IPS-18c (cell line): ENCODE results near the gene ESYT2.
"Not testable (repeated sequence)": the region's sequence is repeated elsewhere in the genome, so short reads cannot be mapped to it uniquely, and the experiment has no call there.

ENCODE experiments used
- H3K4me3 ChIP-seq: 2 replicates; pipeline ENCODE4 v1.7.0; 2013; ENCODE audit warnings: low read depth, mild to moderate bottlenecking, low read length, moderate library complexity; ENCODE audit not compliant: insufficient read depth
- H3K9me3 ChIP-seq: one replicate; pipeline ENCODE4 v1.6.1; 2013; ENCODE audit warnings: mild to moderate bottlenecking, low read length, moderate library complexity; ENCODE audit not compliant: control insufficient read depth, insufficient read depth

ESYT2 gene

DNA sequence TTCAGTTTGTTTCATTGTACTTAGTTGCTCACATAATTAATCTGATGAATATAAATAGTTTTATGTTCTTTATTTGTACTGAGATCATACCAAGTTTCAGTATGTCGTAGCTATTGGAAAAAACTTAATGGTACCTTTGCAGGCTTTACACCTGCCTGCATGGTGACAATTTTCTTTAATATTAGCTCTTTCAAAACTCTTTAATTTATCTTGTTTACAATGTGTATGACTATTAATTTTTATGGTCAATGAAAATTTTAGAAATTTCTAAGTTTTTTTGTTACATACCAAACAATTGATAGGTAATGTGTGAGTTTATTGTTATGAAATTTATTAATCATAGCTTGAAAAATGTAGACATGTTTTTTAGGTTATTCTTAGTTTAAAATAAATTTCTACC is 31.1 kb upstream of the ESYT2 start:
- no peaks in the 10 kb centered on the region for H3K9me3 ChIP-seq
- no peak overlapping the region for H3K4me3 ChIP-seq

DNA sequence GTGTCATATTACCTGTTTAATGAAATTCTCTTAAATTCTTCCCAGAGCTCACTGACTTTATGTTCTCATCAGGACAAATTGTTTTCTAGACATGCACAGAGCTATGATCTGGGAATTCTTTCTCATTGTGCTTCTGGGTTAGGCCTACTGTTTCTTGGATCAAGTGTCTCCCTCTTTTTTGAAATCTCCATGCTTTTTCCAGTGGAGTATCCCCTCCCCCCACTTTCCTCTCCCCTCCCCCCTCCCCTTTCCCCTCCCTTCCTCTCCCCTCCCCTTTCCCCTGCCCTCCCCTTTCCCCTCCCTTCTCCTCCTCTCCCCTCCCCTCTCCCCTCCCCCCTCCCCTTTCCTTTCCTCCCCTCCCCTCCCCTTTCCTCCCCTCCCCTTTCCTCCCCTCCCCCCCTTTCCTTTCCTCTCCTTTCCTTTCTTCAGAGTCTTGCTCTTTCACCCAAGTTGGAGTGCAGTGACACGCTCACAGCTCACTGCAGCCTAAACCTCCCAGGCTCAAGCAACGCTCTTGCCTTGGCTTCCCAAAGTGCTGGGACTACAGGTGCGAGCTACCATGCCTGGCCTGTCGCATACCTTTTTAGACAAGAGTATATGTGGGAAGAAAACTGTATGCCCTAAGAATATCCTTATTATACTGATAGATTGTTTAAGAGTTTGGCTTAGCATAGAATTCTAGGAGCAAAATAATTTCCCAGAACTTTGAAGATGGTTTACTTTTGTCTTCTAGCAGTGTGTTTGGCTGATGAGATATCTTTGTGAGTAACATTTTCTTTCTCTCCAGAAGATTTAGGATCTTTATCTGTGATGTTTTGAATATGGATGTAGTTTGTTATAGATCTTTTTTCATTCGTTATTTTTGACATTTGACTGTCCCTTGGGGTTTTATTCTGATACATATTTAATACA is 29.5 kb upstream of the ESYT2 start:
- H3K4me3 ChIP-seq, result no peak overlapping the region
- no peaks in the 10 kb centered on the region for H3K9me3 ChIP-seq

DNA sequence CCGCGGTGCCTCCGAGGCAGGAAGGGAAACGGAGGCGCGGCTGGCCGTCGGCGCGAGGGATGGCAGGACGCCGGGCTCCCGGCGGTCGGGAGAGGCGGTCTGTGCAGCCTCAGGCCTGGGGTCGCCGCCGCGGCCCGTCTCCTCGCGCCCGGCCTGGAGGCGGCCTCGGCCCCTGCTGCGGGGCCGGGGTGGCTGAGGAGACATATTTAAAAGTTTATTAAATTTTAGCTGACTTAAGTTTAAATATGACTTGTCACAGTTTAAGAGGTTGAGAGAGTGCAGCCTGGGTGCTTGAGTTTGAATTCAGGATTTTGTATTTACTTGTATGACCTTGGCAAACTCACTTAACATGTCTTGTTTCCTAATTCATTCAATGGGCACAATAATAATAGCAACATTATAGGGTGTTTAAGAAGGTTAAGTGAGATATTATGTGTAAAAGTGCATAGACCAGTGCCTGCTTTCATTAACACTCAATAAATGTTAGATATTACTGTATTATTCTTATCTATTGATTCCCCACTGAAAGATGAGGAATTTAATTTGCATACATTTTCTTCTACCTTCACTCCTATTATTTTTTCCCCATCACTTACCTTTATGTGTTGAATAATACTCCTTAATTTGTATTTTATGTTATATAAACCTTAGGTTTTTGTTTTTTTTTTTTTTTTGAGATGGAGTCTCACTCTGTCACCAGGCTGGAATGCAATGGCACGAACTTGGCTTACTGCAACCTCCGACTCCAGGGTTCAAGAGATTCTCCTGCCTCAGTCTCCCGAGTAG is 27.8 kb upstream of the ESYT2 start:
- Histone ChIP-seq H3K4me3 (peak overlapping the region; percentile 77), H3K9me3 (no peaks in the 10 kb centered on the region)

DNA sequence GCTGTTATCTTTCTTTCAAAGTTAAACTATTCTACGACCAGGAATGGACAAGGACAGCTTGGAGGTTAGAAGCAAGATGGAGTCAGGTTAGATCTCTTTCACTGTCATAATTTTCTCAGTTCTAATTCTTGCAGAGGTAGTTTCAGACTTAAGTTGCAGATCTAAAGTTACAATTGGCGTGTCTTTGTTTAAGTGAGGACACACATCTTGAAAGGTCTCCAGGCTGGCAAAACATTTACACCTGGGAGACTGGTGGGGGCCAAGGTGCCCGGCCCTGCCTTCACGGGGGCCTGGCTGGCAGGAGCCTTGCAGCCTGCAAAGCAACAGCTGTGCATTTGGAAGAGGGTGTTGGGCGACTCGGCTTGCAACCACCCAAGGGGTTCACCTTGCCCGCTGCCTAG is 25.4 kb upstream of the ESYT2 start:
- no peaks in the 10 kb centered on the region for H3K9me3 ChIP-seq
- no peak overlapping the region for H3K4me3 ChIP-seq

DNA sequence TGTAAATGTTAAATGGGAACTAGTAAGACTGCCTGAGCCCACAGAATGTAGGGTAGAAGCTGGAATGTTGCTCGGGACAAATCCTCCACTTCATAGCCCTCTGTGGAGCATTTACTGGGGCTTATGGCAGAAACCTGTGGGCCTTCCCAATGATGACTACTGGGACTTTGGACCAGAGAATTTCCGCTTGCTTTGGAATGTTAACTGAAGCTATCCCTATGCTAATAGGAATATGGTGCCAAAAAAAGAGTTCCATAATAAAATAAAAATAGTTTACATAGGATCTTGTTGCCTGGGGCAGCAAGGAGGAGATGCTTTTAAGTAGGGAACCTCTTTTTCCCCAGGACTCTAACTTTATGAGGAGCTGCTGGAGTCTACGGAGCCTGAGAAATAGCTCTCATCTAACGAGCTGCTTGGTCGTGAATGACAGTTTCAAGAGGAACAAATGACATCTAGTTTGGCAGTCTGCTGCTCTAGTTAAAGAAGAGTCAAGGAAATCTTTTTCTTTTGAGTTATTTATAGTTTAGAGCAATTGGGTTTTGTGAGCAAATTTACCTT is 21.3 kb upstream of the ESYT2 start:
- no peaks in the 10 kb centered on the region for H3K9me3 ChIP-seq
- H3K4me3 ChIP-seq, result no peak overlapping the region

DNA sequence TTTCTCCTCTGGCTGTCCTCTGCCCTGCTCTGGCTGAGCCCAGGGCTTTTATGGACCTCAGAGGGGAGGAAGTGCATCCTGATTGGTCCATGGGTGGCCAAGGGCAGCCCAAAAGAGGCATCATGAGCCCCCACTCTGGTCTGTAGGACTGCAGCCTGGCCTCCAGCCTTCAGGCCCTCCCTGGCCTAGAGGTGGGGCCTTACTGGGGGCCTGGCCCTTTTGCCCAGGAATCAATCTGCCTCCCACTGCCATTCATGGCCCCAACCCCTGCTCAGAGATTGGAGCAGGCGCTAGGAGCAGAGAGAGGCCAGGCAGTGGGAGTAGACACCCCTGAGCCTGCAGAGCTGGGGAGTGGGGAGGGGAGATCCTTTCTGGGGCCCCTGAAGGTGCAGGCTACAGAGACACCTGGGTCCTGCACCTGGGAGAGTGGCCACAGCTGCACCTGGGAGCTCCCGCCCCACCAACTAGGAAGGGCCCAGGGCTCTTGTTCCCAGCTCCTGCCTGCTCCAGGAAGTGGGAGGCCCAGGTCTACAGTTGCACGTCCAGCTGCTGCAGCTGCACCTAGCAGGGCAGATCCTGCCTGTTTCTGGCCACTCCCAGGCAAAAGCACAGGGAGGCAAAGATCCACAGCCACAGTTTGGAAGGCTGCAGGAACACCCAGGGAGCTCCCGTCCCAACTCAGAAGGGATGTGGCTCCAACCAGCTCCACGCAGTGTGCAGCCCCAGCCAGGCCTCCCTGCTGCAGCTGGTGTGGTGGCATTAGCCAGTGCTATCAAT is 20.6 kb upstream of the ESYT2 start:
- Histone ChIP-seq H3K4me3 (no peak overlapping the region), H3K9me3 (no peaks in the 10 kb centered on the region)

DNA sequence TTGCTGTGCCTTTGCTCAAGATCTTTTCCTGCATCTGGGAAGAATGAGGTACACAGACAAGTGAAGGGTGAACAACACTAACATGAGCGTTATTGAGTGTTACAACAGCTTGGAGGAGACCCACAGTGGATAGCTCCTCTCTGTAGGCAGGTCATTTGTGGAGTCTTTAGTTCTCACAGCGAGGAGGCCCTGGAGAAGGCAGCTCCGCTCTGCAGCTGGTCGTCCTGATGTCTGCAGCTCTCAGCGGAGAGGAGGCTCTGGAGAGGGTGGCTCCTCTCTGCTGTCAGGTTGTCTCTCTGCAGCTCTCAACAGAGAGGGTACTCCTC is 20.1 kb upstream of the ESYT2 start:
- H3K9me3 ChIP-seq, result no peaks in the 10 kb centered on the region
- H3K4me3 ChIP-seq, result no peak overlapping the region

DNA sequence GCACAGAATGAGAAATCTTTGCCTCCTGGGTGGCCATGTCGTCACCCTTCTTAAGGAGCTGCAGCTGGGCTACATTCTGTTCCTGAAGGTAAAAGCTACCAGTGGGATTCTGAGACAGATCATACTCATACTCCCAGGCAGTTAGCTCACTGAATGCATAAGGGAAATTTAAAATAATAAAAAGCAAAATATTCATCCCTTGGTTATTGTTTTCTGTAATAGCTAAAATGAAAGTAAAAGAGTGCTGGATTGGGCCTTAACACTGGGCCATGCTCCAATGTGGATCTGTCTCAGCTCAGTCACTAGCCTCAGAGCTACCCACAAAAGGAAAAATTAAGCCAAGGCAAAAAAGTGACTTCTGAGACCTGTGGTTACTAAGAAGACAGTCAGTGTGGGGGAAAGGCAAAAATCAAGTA is 18.1 kb upstream of the ESYT2 start:
- no peaks in the 10 kb centered on the region for H3K9me3 ChIP-seq
- H3K4me3 ChIP-seq, result no peak overlapping the region

DNA sequence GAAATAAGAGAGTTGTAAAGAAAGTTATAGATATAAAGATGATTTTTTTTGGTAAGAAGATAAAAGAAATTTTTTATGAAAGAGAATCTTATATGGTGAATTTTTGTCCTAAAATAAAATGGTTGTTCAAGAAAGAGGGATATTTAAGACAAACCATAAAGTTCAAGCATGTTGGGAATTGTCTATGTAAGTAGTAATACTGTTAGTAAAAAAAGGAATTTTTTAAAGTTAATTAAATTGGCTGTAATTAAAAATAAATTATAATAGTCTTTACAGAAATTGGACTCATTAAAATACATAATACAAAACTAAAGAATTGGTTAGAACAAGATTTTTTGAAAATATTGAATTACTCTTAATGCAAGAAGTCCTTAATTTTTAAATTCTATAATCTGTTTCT is 17.0 kb upstream of the ESYT2 start:
- H3K4me3 ChIP-seq, result no peak overlapping the region
- no peaks in the 10 kb centered on the region for H3K9me3 ChIP-seq

DNA sequence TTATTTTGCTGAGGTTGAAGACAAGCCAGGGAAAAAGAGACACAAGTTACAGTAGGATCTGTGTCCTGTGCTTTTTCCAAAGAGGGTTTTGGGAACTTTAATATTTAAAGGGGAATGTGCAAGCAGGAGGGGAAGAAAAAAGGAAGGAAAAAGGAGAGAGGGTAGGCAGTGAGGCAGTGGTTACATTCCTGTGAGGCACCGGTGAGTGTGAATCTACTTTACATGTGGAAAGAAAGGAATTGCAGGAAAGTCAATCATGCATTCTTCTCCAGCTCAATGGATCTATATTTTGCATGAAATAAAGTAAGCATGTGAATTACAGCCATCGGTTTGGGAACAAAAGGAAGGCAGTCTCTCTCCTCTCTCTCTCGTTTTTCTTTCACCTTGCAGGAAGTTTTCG is 14.5 kb upstream of the ESYT2 start:
- Histone ChIP-seq H3K9me3 (no peaks in the 10 kb centered on the region), H3K4me3 (no peak overlapping the region)

DNA sequence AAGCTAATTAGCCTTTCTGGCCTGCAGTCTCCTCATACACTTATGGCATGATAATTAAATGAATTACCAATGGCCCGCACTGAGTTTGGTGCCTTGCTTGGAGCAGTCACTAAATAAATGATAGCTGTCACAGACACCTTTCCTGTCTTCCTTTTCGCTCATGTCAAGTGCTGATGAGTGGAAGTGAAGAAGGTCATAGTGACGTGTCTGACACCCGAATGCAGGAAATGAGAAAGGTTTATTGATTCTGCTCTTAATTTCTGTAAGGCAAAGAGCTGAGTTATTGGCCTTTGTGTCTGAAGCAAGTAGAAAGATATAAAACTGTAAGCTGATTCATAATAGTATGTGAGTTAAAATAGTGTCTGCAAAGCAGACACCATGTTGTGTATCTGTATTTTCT is 13.2 kb upstream of the ESYT2 start:
- H3K4me3 ChIP-seq, result no peak overlapping the region
- no peaks in the 10 kb centered on the region for H3K9me3 ChIP-seq

DNA sequence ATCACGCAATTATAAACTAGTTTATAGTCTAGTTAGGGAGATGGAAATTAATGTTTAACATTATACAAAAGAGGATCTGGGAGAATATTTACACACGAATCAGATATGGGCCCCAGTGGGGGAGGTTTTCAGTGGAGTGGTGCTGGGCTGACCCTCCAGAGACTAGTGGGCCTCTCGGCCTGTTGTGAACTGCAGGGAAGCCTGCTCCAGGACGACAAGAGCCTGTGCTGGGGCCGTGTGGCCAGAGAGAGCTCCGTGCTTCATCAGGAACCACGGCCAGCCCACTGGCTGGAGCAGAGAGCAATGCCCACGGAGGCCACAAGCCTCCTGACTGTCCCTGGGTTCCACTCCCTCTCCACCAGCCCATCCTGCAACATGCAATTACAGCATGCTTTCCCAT is 11.3 kb upstream of the ESYT2 start:
- Histone ChIP-seq H3K4me3 (no peak overlapping the region), H3K9me3 (no peaks in the 10 kb centered on the region)

DNA sequence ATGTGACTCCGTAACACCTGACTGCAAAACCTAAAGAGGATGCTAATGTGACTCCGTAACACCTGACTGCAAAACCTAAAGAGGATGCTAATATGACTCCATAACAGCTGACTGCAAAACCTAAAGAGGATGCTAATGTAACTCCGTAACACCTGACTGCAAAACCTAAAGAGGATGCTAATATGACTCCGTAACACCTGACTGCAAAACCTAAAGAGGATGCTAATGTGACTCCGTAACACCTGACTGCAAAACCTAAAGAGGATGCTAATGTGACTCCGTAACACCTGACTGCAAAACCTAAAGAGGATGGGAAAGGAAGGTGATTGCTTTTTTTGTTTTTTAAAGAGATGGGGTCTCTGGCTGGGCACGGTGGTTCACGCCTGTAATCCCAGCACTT is 9.9 kb upstream of the ESYT2 start:
- not testable (repeated sequence) for H3K9me3 ChIP-seq, H3K4me3 ChIP-seq

DNA sequence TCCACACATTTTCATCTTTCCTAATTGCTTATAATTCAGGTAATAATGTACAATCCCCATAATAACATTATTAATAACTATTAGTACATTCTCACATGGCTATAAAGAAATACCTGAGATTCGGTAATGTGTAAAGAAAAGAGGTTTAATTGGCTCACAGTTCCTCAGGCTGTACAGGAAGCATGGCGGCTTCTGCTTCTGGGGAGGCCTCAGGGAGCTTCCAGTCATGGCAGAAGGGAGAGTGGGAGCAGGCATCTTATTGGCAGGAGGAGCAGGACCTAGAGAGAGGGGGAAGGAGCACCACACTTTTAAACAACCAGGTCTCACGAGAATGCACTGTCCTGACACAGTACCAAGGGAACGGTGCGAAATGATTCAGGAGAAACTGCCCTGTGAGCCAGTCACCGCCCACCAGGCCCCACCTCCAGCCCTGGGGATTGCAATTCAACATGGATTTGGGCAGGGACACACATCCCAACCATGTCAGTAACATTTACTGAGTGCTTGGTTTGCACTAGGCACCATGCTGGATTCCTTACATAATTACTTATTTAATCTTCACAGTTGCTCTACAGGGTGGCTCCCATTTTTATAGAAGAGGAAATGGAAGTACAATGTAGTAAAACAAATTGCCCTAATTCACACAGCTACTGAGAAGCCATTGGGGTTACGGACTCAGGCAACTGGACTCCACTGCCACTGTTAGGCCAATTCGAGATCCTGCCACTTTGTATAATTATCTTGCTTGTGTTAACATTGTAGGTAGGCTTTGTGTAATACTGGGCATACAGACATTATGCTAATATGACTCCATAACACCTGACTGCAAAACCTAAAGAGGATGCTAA is 8.7 kb upstream of the ESYT2 start:
- Histone ChIP-seq H3K9me3 (no peaks in the 10 kb centered on the region), H3K4me3 (no peak overlapping the region)

DNA sequence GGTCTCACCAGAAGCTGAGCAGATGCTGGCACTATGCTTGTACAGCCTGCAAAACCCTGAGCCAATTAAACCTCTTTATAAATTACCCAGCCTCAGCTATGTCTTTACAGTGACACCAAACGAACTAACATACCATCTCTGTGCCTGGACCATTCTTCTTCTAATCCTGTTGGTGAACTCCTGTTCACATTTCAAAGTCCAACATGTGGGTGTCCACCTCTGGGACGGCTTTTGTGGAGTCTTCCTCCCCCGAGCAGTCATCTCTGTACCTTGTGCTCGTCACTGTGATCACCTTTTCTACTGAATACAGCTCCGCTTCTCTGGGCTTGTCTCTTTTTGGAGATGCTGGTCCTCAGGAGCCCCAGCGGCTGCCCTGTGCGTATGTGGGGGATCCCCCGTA is 7.4 kb upstream of the ESYT2 start:
- Histone ChIP-seq H3K4me3 (no peak overlapping the region), H3K9me3 (no peaks in the 10 kb centered on the region)

DNA sequence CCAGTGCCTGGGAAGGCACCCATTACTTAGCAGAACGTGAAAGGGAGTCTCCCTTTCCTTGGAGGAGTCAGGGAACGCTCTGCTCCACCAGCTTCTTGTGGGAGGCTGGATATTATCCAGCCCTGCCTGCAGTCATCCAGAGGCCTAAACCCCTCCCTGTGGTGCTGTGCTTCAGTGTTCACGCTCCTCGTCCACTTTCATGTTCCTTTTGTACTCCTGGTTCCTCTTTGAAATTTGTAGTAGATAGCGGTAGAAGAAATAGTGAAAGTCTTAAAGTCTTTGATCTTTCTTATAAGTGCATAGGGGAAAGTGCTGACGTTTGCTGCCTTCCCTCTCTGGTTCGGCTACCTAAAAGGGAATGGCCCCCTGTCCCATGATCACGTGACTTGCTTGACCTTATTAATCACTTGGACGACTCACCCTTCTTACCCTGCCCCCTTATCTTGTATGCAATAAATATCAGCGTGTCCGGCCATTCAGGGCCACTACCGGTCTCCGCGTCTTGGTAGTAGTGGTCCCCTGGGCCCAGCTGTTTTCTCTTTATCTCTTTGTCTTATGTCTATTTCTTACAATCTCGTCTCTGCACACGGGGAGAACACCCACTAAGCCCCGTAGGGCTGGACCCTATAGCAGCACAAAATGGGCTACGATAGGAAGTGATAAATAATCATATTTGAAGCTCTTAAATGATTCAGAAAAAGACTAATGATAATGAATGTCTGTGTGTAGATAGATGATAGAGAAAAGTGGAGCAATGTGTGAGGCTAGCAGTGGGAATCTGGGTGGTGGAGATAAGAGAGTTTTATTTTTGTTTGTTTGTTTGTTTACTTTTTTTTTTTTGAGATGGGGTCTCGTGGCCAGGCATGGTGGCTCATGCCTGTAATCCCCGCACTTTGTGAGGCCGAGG is 5.8 kb upstream of the ESYT2 start:
- H3K4me3 ChIP-seq, result no peak overlapping the region
- H3K9me3 ChIP-seq, result no peaks in the 10 kb centered on the region
